ENCODE results near the gene CCDC54.
A peak's percentile ranks its signal among the peaks of the same experiment; 100 is the strongest.
"Not testable (repeated sequence)": the region's sequence is repeated elsewhere in the genome, so short reads cannot be mapped to it uniquely, and the experiment has no call there.

CCDC54 gene

DNA sequence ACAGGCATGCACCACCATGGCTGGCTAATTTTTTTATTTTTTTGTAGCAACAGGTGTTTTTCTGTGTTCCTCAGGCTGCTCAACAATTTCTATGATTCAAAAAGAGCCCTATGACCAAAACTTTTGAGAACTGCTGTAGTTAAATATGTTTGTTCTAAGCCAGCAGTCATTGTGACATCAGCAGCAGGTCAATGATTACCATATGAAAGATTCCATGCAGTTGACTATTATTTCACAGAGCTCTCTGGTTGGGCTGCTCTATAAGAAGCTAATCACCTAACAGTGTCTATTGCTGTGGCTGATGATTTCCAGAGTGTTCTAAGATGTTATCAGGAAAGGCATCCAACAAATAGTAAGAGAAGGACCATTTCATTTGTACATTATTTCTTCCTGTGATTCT, at the start of gene CCDC54:
Gene CCDC54 (plus strand): TSS at position 289 of the 400 bp plus-strand sequence. CDS start 149 bp downstream, outside the sequence.
- ATAC-seq (no peak), DNase-seq (no peak)

- ATAC-seq (no peak), DNase-seq (no peak)
These were observed 49.2 kb upstream of the CCDC54 start for GRCh38 chr3:107328069-107328468.

GRCh38 chr3:107329088-107329487, 48.2 kb upstream of the CCDC54 start:
- DNase-seq (no peak), ATAC-seq (no peak)

GRCh38 chr3:107339690-107340089, 37.5 kb upstream of the CCDC54 start:
- ATAC-seq, DNase-seq: not testable (repeated sequence)

DNA sequence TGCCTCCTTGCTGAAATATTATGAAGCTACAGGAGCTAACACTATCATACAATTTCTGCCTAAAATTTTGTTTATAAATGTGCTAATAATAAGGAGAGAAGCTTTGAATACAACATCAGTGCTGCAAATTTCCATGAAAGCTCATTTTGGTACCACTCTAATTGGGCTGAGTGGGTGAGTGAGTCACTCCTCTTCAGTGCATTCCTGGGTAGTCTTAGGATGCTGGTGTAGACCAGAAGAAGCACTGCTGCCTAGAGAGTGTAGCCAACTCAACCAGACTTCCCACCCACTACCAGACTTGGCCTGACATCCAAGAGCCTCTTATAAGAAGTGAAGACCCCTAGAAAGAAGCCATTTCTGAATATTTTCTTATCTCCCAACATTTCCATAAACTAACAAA, 32.5 kb upstream of the CCDC54 start:
- ATAC-seq, result no peak
- no peak for DNase-seq

DNA sequence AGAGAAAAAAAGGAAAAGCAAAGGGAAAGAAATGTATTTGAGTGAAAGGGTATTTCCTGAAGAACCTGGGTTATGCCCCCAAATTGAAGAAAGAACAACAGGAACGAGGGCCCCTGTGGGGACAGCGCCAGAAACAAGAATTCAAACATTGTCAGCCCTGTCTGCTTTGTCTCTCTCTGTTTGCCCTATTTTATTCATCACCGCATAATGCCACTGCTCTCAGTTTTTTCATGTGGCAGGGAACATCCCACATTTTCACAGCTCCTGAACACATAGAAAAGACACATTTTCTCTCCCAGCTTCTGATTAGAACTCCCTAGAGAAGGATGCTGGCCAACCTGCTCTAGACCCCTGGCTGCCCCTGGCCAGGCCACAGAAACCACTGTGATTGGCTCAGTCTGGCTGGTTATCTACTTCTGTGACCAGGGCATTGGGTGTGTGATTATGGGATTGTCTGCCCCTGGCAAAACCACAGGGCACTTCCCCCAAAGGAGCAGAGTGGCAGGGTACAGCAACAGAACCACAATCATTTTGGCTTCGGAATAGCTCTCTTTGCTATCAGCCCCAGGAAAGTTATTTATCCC, 31.3 kb upstream of the CCDC54 start:
- DNase-seq (no peak), ATAC-seq (no peak)

DNA sequence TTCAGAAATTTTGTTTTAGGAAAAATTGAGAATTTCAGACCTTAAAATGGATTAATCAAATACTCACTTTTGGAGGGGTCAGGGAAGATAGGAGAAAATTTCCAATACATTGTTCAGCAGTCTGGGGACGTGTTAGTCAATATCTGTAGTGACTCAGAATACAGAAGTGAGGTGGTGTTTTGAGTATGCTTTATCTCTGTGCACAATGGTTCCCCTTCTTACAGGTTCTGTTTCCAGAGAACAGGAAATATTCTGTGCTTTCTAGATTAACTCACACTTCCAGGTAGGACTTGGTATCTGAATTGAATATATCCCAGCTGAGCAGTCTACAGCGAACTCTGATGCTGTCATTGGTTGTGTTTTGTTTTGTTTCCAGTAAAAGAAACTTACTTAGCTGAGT, 30.7 kb upstream of the CCDC54 start:
- ATAC-seq (peak; percentile 59), DNase-seq (no peak)

GRCh38 chr3:107347751-107348150, 29.5 kb upstream of the CCDC54 start:
- no peak for DNase-seq

GRCh38 chr3:107356706-107357105, 20.5 kb upstream of the CCDC54 start:
- ATAC-seq, result no peak
- DNase-seq, result no peak

More at GRCh38 chr3:107347751-107348150, 29.5 kb upstream of the CCDC54 start:
- ATAC-seq, result no peak

- ATAC-seq, result no peak
These were observed 15.6 kb upstream of the CCDC54 start for GRCh38 chr3:107361633-107362032.

DNA sequence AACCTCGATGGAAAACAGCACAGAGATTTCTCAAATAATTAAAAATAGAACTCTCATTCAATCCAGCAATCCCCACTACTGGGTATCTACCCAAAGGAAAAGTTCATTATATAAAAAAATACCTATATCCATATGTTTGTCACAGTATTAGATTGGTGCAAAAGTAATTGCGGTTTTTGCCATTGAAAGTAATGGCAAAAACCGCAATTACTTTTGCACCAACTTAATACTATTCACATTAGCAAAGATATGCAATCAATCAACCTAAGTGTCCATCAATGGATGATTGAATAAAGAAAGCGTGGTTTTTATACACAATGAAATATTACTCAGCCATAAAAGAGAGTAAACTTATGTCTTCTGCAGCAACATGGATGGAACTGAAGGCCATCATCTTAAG, 12.2 kb upstream of the CCDC54 start:
- ATAC-seq, result no peak

More at GRCh38 chr3:107361633-107362032, 15.6 kb upstream of the CCDC54 start:
- no peak for DNase-seq

DNA sequence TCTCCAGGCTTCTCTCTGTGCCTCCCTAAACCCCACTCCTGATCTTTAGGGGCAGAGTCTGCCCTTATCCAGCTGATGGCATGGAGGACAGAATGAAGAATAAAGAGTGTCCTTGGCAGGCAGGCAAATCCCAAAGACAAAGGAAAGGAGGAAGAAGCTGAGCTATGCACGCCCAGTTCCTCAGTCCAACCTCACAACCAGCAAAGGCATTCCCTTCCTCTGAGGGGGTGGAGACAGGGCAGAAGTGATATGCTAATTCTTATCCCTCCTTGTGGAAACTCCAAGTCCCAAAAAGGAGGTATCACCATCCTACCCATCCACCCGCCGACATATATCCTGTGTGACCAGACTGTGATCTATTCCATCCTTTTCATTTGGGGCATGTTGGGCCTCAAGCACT, 10.5 kb upstream of the CCDC54 start:
- ATAC-seq (no peak), DNase-seq (no peak)

More for the DNA sequence above, 12.2 kb upstream of the CCDC54 start:
- no peak for DNase-seq

GRCh38 chr3:107367353-107367752, 9.9 kb upstream of the CCDC54 start:
- DNase-seq (peak; percentile 9), ATAC-seq (no peak)

DNA sequence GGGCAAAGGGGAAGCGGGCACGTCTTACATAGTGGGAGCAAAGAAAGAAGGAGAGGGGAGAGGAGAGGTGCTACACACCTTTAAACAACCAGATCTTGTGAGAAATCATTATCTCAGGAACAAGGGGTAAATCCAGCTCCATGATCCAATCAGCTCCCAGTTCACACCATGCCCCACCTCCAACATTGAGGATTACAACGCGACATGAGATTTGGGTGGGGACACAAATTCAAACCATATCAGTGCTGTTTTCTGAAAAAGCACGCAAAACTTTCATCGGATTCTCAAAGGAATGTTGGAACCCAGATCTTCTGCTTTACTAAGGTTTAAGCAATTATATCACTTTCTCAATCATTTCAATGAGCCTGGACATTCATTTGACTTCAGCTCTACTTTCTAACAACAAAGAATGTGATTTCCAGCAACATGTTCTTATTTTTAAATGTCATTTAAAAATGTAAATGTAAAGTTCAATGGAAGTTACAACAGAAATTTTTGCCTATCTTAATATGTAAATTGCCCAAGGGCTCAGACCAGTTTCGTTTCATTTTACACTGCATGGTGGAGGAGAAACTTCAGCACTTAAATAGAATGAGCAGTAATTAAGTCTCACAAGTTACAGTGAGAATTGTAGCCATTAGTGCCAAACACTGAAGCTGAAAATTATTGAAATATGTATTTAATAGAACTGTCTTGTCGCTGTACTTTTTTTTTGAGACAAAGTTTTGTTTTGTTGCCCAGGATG, 8.4 kb upstream of the CCDC54 start:
- DNase-seq (no peak), ATAC-seq (no peak)

- DNase-seq, result no peak
- ATAC-seq, result no peak
These were observed 7.4 kb upstream of the CCDC54 start for GRCh38 chr3:107369791-107370190.

DNA sequence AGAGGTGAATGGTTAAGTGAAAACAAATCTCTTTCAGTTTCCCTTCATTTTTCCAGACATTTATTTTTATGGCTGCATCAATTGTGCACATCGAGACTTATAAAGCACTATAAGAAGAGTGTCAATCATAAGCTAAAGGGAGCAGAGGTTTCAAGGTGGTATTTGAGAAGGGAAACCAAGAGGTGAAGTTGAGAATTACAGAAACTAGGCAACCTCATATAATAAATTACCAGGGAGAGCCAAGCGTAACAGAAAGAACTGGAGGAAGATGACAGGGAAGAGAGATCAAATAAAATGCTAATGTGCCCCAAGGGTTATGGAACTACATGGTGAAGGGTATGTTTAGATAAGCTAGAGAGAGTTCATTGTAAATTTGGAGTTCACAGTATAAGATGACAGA, 6.3 kb upstream of the CCDC54 start:
- no peak for ATAC-seq
- no peak for DNase-seq

GRCh38 chr3:107372506-107372905, 4.7 kb upstream of the CCDC54 start:
- ATAC-seq, result no peak
- no peak for DNase-seq

- ATAC-seq (no peak), DNase-seq (no peak)
These were observed 3.3 kb upstream of the CCDC54 start for GRCh38 chr3:107373896-107374295.

DNA sequence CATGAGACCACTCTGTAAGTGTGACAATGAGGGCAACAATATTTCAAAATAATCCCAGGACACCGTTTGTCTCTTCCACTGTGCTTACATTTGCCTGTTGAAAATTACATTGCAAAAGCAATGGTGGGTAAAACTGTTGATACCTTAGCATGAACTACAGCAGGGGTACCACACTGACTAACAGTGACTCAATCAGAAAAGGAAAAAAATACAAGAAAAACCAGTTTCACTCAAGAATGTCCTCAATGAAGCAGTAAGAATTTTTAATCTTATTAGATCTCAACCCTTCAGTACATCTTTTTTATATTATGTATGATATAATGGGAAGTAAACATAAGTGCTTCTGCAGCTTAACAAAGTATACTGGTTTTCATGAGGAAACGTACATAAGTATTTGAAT, 1.6 kb upstream of the CCDC54 start:
- ATAC-seq, result no peak

GRCh38 chr3:107382631-107383030, 5.4 kb downstream of the CCDC54 start:
- no peak for ATAC-seq
- DNase-seq, result no peak

More for the DNA sequence above, 1.6 kb upstream of the CCDC54 start:
- no peak for DNase-seq

GRCh38 chr3:107384428-107384827, 7.2 kb downstream of the CCDC54 start:
- ATAC-seq (no peak), DNase-seq (no peak)

- ATAC-seq, result no peak
- no peak for DNase-seq
These were observed 7.7 kb downstream of the CCDC54 start for GRCh38 chr3:107384907-107385306.

DNA sequence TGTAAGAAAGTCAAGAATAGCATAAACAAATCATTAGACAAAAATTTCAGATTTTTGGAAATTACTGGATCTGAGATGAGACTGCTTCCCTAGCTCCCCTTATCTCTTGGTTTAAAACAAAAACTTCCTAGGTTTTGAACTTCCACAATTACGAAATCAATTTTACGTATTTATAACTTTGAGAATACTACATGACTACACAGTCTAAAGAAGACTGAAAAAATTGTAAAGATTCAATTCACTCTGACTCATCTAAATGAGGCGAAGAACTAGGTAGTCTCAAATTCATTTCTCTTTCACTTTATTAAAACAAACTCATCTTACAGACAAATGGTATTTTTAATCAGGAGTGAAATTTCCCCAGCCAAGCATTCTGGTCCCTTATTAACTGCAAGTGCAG, 10.3 kb downstream of the CCDC54 start:
- ATAC-seq (no peak), DNase-seq (no peak)

All from stimulated activated naive CD8-positive, alpha-beta T cell treated with anti-CD3 and anti-CD28 coated beads, Interleukin-15, Interleukin-2, amounts not matched to agents 100 U/mL and 50 U/mL, for 24 hours (primary cell).